Retina (tissue), 1 donor: ENCODE data around the gene POGLUT2.
"Not testable (repeated sequence)": the region's sequence is repeated elsewhere in the genome, so short reads cannot be mapped to it uniquely, and the experiment has no call there.

Experiments
- DNase-seq: peaks from one replicate; pipeline ENCODE4 v3.0.0-alpha.2; 2016

Gene POGLUT2

GRCh38 chr13:102805680-102806079 is 6.9 kb upstream of the POGLUT2 start:
- no peak for DNase-seq

- peak; percentile 93 for DNase-seq
These were observed 1.6 kb upstream of the POGLUT2 start for GRCh38 chr13:102800145-102801041.

GRCh38 chr13:102799426-102800144 is 809 bp upstream of the POGLUT2 start:
- DNase-seq, result no peak

- DNase-seq, result no peak
These were observed 5.0 kb downstream of the POGLUT2 start for GRCh38 chr13:102793611-102794355.

GRCh38 chr13:102792396-102792795 is 6.4 kb downstream of the POGLUT2 start:
- no peak for DNase-seq

GRCh38 chr13:102788683-102789082 is 10.1 kb downstream of the POGLUT2 start:
- no peak for DNase-seq

GRCh38 chr13:102784483-102784882 is 14.3 kb downstream of the POGLUT2 start:
- no peak for DNase-seq

- no peak for DNase-seq
These were observed 17.2 kb downstream of the POGLUT2 start for GRCh38 chr13:102781591-102781990.

GRCh38 chr13:102780656-102781055 is 18.1 kb downstream of the POGLUT2 start:
- not testable (repeated sequence) for DNase-seq

GRCh38 chr13:102779436-102780159 is 19.2 kb downstream of the POGLUT2 start:
- no peak for DNase-seq

GRCh38 chr13:102777736-102778135 is 21.0 kb downstream of the POGLUT2 start:
- no peak for DNase-seq

- DNase-seq, result no peak
These were observed 22.5 kb downstream of the POGLUT2 start for GRCh38 chr13:102776271-102776670.

GRCh38 chr13:102774591-102775520 is 23.9 kb downstream of the POGLUT2 start:
- no peak for DNase-seq

- no peak for DNase-seq
These were observed 24.6 kb downstream of the POGLUT2 start for GRCh38 chr13:102774214-102774568.

GRCh38 chr13:102773441-102774213 is 25.1 kb downstream of the POGLUT2 start, which contains the start of gene TEX30:
TEX30 (minus strand) TSS chr13:102773786; CDS start chr13:102770026, 3,760 bp downstream.
- peak; percentile 96 for DNase-seq

GRCh38 chr13:102772042-102772425 is 26.7 kb downstream of the POGLUT2 start:
- no peak for DNase-seq

GRCh38 chr13:102771298-102772041 is 27.3 kb downstream of the POGLUT2 start:
- DNase-seq, result no peak

- DNase-seq, result no peak
These were observed 28.3 kb downstream of the POGLUT2 start for GRCh38 chr13:102770435-102770834.

GRCh38 chr13:102769679-102770078 is 29.1 kb downstream of the POGLUT2 start:
- DNase-seq, result no peak

GRCh38 chr13:102768909-102769308 is 29.9 kb downstream of the POGLUT2 start:
- DNase-seq, result no peak
